Stimulated activated CD8-positive, alpha-beta memory T cell treated with anti-CD3 and anti-CD28 coated beads, Interleukin-4, amount 100 ng/mL, for 48 hours (primary cell): Measurements from ENCODE around the gene CDK6.

ENCODE experiments used
- DNase-seq: peaks from one replicate; pipeline ENCODE4 v3.0.0-alpha.2; 2020

Gene CDK6

GRCh38 chr7:92788559-92789183 lies 47.7 kb downstream of the CDK6 start:
- DNase-seq = no peak

GRCh38 chr7:92785923-92786322 lies 50.5 kb downstream of the CDK6 start:
- no peak for DNase-seq

- no peak for DNase-seq
Measured at GRCh38 chr7:92784935-92785334, 51.4 kb downstream of the CDK6 start.

- DNase-seq = no peak
Measured at GRCh38 chr7:92783260-92784201, 52.8 kb downstream of the CDK6 start.

GRCh38 chr7:92782855-92783254 lies 53.5 kb downstream of the CDK6 start:
- DNase-seq = no peak

GRCh38 chr7:92782236-92782635 lies 54.1 kb downstream of the CDK6 start:
- no peak for DNase-seq

- no peak for DNase-seq
Measured at GRCh38 chr7:92781117-92781720, 55.2 kb downstream of the CDK6 start.

GRCh38 chr7:92778972-92779371 lies 57.4 kb downstream of the CDK6 start:
- DNase-seq = no peak

GRCh38 chr7:92777993-92778392 lies 58.4 kb downstream of the CDK6 start:
- no peak for DNase-seq

- DNase-seq = no peak
Measured at GRCh38 chr7:92773808-92774207, 62.6 kb downstream of the CDK6 start.

- no peak for DNase-seq
Measured at GRCh38 chr7:92769844-92770243, 66.5 kb downstream of the CDK6 start.

GRCh38 chr7:92769394-92769699 lies 67.0 kb downstream of the CDK6 start:
- no peak for DNase-seq

GRCh38 chr7:92768501-92769393 lies 67.6 kb downstream of the CDK6 start:
- no peak for DNase-seq

- DNase-seq = no peak
Measured at GRCh38 chr7:92767437-92767836, 68.9 kb downstream of the CDK6 start.

GRCh38 chr7:92766461-92767003 lies 69.8 kb downstream of the CDK6 start:
- no peak for DNase-seq

- DNase-seq = no peak
Measured at GRCh38 chr7:92765725-92766124, 70.6 kb downstream of the CDK6 start.

- DNase-seq = no peak
Measured at GRCh38 chr7:92763636-92764423, 72.5 kb downstream of the CDK6 start.

GRCh38 chr7:92762851-92763250 lies 73.5 kb downstream of the CDK6 start:
- DNase-seq = no peak

GRCh38 chr7:92761391-92762097 lies 74.8 kb downstream of the CDK6 start:
- DNase-seq = no peak

- DNase-seq = no peak
Measured at GRCh38 chr7:92758796-92759431, 77.5 kb downstream of the CDK6 start.
